HepG2 (cell line): ENCODE data around the gene SLC22A23. TPM values are rescaled to one million over a fixed set of nuclear protein-coding genes. Genes with fewer than 3 reads are reported as not detected.

ENCODE experiments used
- FOXM1 ChIP-seq: sonication (generic); formaldehyde crosslinking; IDR thresholded peaks from 2 replicates; pipeline ENCODE4 v1.5.0; 2020; ENCODE audit warnings: missing genetic modification reagents
- HNRNPUL1 ChIP-seq: fragments of 200-400 bp; formaldehyde crosslinking; IDR thresholded peaks from 2 replicates; pipeline ENCODE4 v1.6.1; 2017; ENCODE audit warnings: low read depth, mild to moderate bottlenecking, low read length, moderate library complexity
- PHF21A ChIP-seq: sonication (generic); formaldehyde crosslinking; IDR thresholded peaks from 2 replicates; pipeline ENCODE4 v1.5.0; 2020; ENCODE audit warnings: mild to moderate bottlenecking, missing genetic modification reagents
- SAP130 ChIP-seq: IDR thresholded peaks from 2 replicates; pipeline ENCODE4 v1.6.1; 2016; ENCODE audit warnings: low read depth
- SATB2 ChIP-seq: sonication (generic); formaldehyde crosslinking; IDR thresholded peaks from 2 replicates; pipeline ENCODE4 v1.5.0; 2020; ENCODE audit warnings: missing genetic modification reagents
- TCF7 ChIP-seq: sonication (generic); IDR thresholded peaks from 2 replicates; pipeline ENCODE4 v1.6.1; 2016; ENCODE audit warnings: antibody characterized with exemption, low read depth
- YEATS4 ChIP-seq: sonication (generic); formaldehyde crosslinking; IDR thresholded peaks from 2 replicates; pipeline ENCODE4 v1.4.0; 2020; ENCODE audit warnings: missing genetic modification reagents, borderline replicate concordance
- ZBTB7A ChIP-seq: sonication (generic); formaldehyde crosslinking; IDR thresholded peaks from 2 replicates; pipeline ENCODE4 v1.8.0; 2022; ENCODE audit warnings: mild to moderate bottlenecking, missing genetic modification reagents
- ZNF160 ChIP-seq: sonication (generic); formaldehyde crosslinking; IDR thresholded peaks from 2 replicates; pipeline ENCODE4 v1.8.0; 2022; ENCODE audit warnings: mild to moderate bottlenecking, inconsistent platforms, missing genetic modification reagents
- ZNF552 ChIP-seq: sonication (generic); formaldehyde crosslinking; IDR thresholded peaks from 2 replicates; pipeline ENCODE4 v1.9.0; 2022; ENCODE audit warnings: missing genetic modification reagents, mild to moderate bottlenecking, borderline replicate concordance
- ZNF557 ChIP-seq: sonication (generic); formaldehyde crosslinking; IDR thresholded peaks from 2 replicates; pipeline ENCODE4 v1.4.0; 2020; ENCODE audit warnings: missing genetic modification reagents
- ZNF713 ChIP-seq: sonication (generic); formaldehyde crosslinking; IDR thresholded peaks from 2 replicates; pipeline ENCODE4 v1.4.0; 2020; ENCODE audit warnings: mild to moderate bottlenecking, missing genetic modification reagents
- ZNF766 ChIP-seq: sonication (generic); formaldehyde crosslinking; IDR thresholded peaks from 2 replicates; pipeline ENCODE4 v1.5.0; 2020; ENCODE audit warnings: missing genetic modification reagents, borderline replicate concordance
- ZSCAN31 ChIP-seq: sonication (generic); formaldehyde crosslinking; IDR thresholded peaks from 2 replicates; pipeline ENCODE4 v1.5.0; 2020; ENCODE audit warnings: low read depth, mild to moderate bottlenecking, missing genetic modification reagents
- polyA plus RNA-seq, 8 experiments: library from polyadenylated mRNA; depleted of rRNA in 3 of 8; stranded (reverse) in 7 of 8; unstranded in 1 of 8; fragments of >200 nt; fragmentation: Illumina TruSeq in 4 of 8; extraction: Trizol in 4 of 8; gene quantifications; 2 replicates each; pipeline versions ENCODE4 v1.2.1 to v1.2.3, GENCODE V29; 2011 to 2016; ENCODE audit warnings: low read depth in 4 of 8, missing spikeins in 1 of 8, mixed read lengths in 1 of 8; ENCODE audit not compliant: insufficient read depth in 1 of 8
- total RNA-seq, 5 experiments: library from RNA; depleted of rRNA; stranded (reverse); fragments of >200 nt; fragmentation: Illumina TruSeq; extraction: Trizol; gene quantifications; 2 replicates each; pipeline ENCODE4 v1.2.3, GENCODE V29; 2016; ENCODE audit warnings: low read depth in 1 of 5
- TF ChIP-seq, protein P1 (sequence below): sonication (generic); formaldehyde crosslinking; IDR thresholded peaks from 2 replicates; pipeline ENCODE4 v1.5.1; 2020; ENCODE audit warnings: mild to moderate bottlenecking, missing genetic modification reagents, borderline replicate concordance
- TF ChIP-seq, protein P2 (sequence below): sonication (generic); formaldehyde crosslinking; IDR thresholded peaks from 2 replicates; pipeline ENCODE4 v1.8.1; 2022; ENCODE audit warnings: low read depth, mild to moderate bottlenecking, missing genetic modification reagents
- TF ChIP-seq, protein P3 (sequence below): sonication (generic); formaldehyde crosslinking; IDR thresholded peaks from 2 replicates; pipeline ENCODE4 v1.4.0; 2020; ENCODE audit warnings: missing genetic modification reagents, mild to moderate bottlenecking, borderline replicate concordance

The SLC22A23 gene
- total and polyA plus RNA-seq, 2 of the 13 experiments (the other 11 are each of a cell fraction or from before 2014, with no cell fraction given), result 11.8 to 17.5 TPM

DNA sequence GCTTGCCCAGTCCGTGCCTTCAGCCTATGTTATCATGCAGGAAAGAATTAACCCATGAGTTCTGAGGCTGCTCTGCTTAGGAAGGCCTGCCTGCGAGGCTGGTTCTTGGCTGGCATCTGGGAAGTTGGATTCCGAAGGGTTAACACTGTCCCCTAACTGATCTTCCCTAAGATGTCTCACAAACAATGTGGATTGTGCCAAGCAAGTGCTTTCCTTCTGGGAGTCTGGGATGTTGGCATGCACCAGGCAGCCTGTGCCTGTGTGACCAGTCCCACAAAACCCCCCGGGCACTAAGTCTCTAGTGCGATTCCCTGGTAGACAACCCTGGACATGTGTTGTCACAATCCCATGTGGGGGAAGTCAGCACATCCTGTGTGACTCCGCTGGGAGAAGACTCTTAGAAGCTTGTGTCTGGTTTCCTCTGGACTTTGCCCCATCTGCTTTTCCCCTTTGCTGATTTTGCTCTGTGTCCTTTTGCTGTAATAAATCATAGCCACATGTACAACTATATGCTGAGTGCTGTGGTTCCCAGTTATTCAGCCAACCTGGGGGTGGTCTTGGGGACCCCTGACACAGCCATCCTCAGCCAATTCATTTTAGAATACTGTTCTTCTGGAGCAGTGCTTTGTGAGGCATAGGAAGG lies 83.8 kb downstream of the SLC22A23 start (continued):
- no peak for TF ChIP-seq ZNF557 (CRISPR knock-in tag)
- TF ChIP-seq SAP130, result peak; percentile 91
- TF ChIP-seq HNRNPUL1, result no peak
- TF ChIP-seq, protein P1, sequence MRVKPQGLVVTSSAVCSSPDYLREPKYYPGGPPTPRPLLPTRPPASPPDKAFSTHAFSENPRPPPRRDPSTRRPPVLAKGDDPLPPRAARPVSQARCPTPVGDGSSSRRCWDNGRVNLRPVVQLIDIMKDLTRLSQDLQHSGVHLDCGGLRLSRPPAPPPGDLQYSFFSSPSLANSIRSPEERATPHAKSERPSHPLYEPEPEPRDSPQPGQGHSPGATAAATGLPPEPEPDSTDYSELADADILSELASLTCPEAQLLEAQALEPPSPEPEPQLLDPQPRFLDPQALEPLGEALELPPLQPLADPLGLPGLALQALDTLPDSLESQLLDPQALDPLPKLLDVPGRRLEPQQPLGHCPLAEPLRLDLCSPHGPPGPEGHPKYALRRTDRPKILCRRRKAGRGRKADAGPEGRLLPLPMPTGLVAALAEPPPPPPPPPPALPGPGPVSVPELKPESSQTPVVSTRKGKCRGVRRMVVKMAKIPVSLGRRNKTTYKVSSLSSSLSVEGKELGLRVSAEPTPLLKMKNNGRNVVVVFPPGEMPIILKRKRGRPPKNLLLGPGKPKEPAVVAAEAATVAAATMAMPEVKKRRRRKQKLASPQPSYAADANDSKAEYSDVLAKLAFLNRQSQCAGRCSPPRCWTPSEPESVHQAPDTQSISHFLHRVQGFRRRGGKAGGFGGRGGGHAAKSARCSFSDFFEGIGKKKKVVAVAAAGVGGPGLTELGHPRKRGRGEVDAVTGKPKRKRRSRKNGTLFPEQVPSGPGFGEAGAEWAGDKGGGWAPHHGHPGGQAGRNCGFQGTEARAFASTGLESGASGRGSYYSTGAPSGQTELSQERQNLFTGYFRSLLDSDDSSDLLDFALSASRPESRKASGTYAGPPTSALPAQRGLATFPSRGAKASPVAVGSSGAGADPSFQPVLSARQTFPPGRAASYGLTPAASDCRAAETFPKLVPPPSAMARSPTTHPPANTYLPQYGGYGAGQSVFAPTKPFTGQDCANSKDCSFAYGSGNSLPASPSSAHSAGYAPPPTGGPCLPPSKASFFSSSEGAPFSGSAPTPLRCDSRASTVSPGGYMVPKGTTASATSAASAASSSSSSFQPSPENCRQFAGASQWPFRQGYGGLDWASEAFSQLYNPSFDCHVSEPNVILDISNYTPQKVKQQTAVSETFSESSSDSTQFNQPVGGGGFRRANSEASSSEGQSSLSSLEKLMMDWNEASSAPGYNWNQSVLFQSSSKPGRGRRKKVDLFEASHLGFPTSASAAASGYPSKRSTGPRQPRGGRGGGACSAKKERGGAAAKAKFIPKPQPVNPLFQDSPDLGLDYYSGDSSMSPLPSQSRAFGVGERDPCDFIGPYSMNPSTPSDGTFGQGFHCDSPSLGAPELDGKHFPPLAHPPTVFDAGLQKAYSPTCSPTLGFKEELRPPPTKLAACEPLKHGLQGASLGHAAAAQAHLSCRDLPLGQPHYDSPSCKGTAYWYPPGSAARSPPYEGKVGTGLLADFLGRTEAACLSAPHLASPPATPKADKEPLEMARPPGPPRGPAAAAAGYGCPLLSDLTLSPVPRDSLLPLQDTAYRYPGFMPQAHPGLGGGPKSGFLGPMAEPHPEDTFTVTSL (CRISPR knock-in tag), result peak; percentile 85; the same call in 1 of the 2 replicates
- TF ChIP-seq YEATS4 (CRISPR knock-in tag), result no peak; the same call in 1 of the 2 replicates
- TF ChIP-seq, protein P2, sequence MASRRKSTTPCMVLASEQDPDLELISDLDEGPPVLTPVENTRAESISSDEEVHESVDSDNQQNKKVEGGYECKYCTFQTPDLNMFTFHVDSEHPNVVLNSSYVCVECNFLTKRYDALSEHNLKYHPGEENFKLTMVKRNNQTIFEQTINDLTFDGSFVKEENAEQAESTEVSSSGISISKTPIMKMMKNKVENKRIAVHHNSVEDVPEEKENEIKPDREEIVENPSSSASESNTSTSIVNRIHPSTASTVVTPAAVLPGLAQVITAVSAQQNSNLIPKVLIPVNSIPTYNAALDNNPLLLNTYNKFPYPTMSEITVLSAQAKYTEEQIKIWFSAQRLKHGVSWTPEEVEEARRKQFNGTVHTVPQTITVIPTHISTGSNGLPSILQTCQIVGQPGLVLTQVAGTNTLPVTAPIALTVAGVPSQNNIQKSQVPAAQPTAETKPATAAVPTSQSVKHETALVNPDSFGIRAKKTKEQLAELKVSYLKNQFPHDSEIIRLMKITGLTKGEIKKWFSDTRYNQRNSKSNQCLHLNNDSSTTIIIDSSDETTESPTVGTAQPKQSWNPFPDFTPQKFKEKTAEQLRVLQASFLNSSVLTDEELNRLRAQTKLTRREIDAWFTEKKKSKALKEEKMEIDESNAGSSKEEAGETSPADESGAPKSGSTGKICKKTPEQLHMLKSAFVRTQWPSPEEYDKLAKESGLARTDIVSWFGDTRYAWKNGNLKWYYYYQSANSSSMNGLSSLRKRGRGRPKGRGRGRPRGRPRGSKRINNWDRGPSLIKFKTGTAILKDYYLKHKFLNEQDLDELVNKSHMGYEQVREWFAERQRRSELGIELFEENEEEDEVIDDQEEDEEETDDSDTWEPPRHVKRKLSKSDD (CRISPR knock-in tag), result no peak
- TF ChIP-seq SATB2 (CRISPR knock-in tag), result 0 out of 2 replicates have a peak, but pooled peaks have one; percentile 32
- TF ChIP-seq ZBTB7A (CRISPR knock-in tag), result no peak; the same call in 1 of the 2 replicates
- TF ChIP-seq ZNF713 (CRISPR knock-in tag), result no peak
- 0 out of 2 replicates have a peak, but pooled peaks have one; percentile 32 for TF ChIP-seq ZNF766 (CRISPR knock-in tag)
- peak; percentile 91 for TF ChIP-seq PHF21A
- no peak for TF ChIP-seq ZNF552
- TF ChIP-seq ZSCAN31 (CRISPR knock-in tag), result 0 out of 2 replicates have a peak, but pooled peaks have one; percentile 48
- TF ChIP-seq FOXM1 (CRISPR knock-in tag), result no peak
- TF ChIP-seq ZNF160 (CRISPR knock-in tag), result 0 out of 2 replicates have a peak, but pooled peaks have one; percentile 25
- TF ChIP-seq, protein P3, sequence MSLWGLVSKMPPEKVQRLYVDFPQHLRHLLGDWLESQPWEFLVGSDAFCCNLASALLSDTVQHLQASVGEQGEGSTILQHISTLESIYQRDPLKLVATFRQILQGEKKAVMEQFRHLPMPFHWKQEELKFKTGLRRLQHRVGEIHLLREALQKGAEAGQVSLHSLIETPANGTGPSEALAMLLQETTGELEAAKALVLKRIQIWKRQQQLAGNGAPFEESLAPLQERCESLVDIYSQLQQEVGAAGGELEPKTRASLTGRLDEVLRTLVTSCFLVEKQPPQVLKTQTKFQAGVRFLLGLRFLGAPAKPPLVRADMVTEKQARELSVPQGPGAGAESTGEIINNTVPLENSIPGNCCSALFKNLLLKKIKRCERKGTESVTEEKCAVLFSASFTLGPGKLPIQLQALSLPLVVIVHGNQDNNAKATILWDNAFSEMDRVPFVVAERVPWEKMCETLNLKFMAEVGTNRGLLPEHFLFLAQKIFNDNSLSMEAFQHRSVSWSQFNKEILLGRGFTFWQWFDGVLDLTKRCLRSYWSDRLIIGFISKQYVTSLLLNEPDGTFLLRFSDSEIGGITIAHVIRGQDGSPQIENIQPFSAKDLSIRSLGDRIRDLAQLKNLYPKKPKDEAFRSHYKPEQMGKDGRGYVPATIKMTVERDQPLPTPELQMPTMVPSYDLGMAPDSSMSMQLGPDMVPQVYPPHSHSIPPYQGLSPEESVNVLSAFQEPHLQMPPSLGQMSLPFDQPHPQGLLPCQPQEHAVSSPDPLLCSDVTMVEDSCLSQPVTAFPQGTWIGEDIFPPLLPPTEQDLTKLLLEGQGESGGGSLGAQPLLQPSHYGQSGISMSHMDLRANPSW (CRISPR knock-in tag), result no peak
- TF ChIP-seq TCF7, result 0 out of 2 replicates have a peak, but pooled peaks have one; percentile 26
